Measurements from ENCODE around the gene BCAM. TPM values are rescaled to one million over a fixed set of nuclear protein-coding genes. Genes with fewer than 3 reads are reported as not detected.
"Not testable (repeated sequence)": the region's sequence is repeated elsewhere in the genome, so short reads cannot be mapped to it uniquely, and the experiment has no call there.

BCAM gene
- total and polyA plus RNA-seq, 8 donors, result 110 to 389 (median 163) TPM

- peaks cover 0 to 3% of the 10 kb centered on the region in 2 donors for H3K36me3 ChIP-seq
- TF ChIP-seq CTCF (IDR thresholded peaks at IDR 0.05), result no peak
- no peaks in the 10 kb centered on the region for H3K27me3 ChIP-seq
- no peak overlapping the region for H3K4me3 ChIP-seq
- H3K27ac ChIP-seq, result peak overlapping the region in 1 of 2 donors; percentile 93
- DNase-seq, result no peak
- H3K9me3 ChIP-seq, result no peaks in the 10 kb centered on the region
- peaks cover 9 to 51% of the 10 kb centered on the region in 2 donors for H3K4me1 ChIP-seq
- intact Hi-C loops (cut with DNase I), result no loop called here
- no peak for ATAC-seq
These were observed 41.8 kb downstream of the BCAM start for GRCh38 chr19:44850641-44851109.

GRCh38 chr19:44851427-44851826 lies 42.5 kb downstream of the BCAM start:
- no peaks in the 10 kb centered on the region for H3K9me3 ChIP-seq
- DNase-seq, result no peak
- TF ChIP-seq CTCF (IDR thresholded peaks at IDR 0.05), result no peak
- H3K36me3 ChIP-seq, result peaks cover 0 to 3% of the 10 kb centered on the region in 2 donors
- H3K27me3 ChIP-seq, result no peaks in the 10 kb centered on the region
- no peak overlapping the region for H3K4me3 ChIP-seq
- no peak for ATAC-seq
- intact Hi-C loops (cut with DNase I), result no loop called here
- H3K27ac ChIP-seq, result no peak overlapping the region
- H3K4me1 ChIP-seq, result peaks cover 9 to 58% of the 10 kb centered on the region in 2 donors

- peak overlapping the region in 1 of 2 donors; percentile 53 for H3K27ac ChIP-seq
- peaks cover 6 to 46% of the 10 kb centered on the region in 2 donors for H3K4me1 ChIP-seq
- no peaks in the 10 kb centered on the region for H3K9me3 ChIP-seq
- no peak for TF ChIP-seq CTCF (IDR thresholded peaks at IDR 0.05)
- H3K4me3 ChIP-seq, result no peak overlapping the region
- no peaks in the 10 kb centered on the region for H3K27me3 ChIP-seq
- intact Hi-C loops (cut with DNase I), result no loop called here
- DNase-seq (no peak), ATAC-seq (no peak)
- H3K36me3 ChIP-seq, result peaks cover 0 to 14% of the 10 kb centered on the region in 2 donors
These were observed 46.7 kb downstream of the BCAM start for GRCh38 chr19:44855606-44856005.

- DNase-seq (peak in 1 of 4 donors; percentile 40), ATAC-seq (peak; percentile 29)
- no peak overlapping the region for H3K4me3 ChIP-seq
- no peak for TF ChIP-seq CTCF (IDR thresholded peaks at IDR 0.05)
- H3K36me3 ChIP-seq, result peaks cover 0 to 17% of the 10 kb centered on the region in 2 donors
- no peaks in the 10 kb centered on the region for H3K9me3 ChIP-seq
- no peaks in the 10 kb centered on the region for H3K27me3 ChIP-seq
- intact Hi-C loops (cut with DNase I), result no loop called here
- H3K4me1 ChIP-seq, result peaks cover 5 to 39% of the 10 kb centered on the region in 2 donors
- peak overlapping the region in 1 of 2 donors; percentile 53 for H3K27ac ChIP-seq
These were observed 47.6 kb downstream of the BCAM start for GRCh38 chr19:44856421-44857083.

- H3K4me3 ChIP-seq, result no peak overlapping the region
- intact Hi-C loops (cut with DNase I), result no loop called here
- no peaks in the 10 kb centered on the region for H3K9me3 ChIP-seq
- peaks cover 5 to 35% of the 10 kb centered on the region in 2 donors for H3K4me1 ChIP-seq
- H3K36me3 ChIP-seq, result peaks cover 0 to 16% of the 10 kb centered on the region in 2 donors
- DNase-seq, result no peak
- H3K27me3 ChIP-seq, result no peaks in the 10 kb centered on the region
- TF ChIP-seq CTCF (IDR thresholded peaks at IDR 0.05), result no peak
- no peak for ATAC-seq
- H3K27ac ChIP-seq, result no peak overlapping the region
These were observed 48.9 kb downstream of the BCAM start for GRCh38 chr19:44857837-44858236.

GRCh38 chr19:44861576-44861975 lies 52.7 kb downstream of the BCAM start:
- H3K27me3 ChIP-seq; intact Hi-C loops (cut with DNase I); H3K9me3 ChIP-seq; H3K4me3 ChIP-seq; H3K27ac ChIP-seq; DNase-seq; ATAC-seq: not testable (repeated sequence)
- peaks cover 7 to 28% of the 10 kb centered on the region in 2 donors for H3K4me1 ChIP-seq
- peaks cover 0 to 34% of the 10 kb centered on the region in 2 donors for H3K36me3 ChIP-seq

Measured in left lung (tissue), 10 donors.